HG02938 (cell line): ENCODE results near the gene TTC23L.

Experiments
- ATAC-seq: cut with Tn5 transposase; IDR thresholded peaks from one replicate; pipeline ENCODE4 v1.9.1; 2021; ENCODE audit warnings: mild to moderate bottlenecking, moderate library complexity; ENCODE audit not compliant: unreplicated experiment

TTC23L gene

GRCh38 chr5:34867660-34868059, 28.7 kb downstream of the TTC23L start:
- ATAC-seq: no peak

- no peak for ATAC-seq
Observed at GRCh38 chr5:34868791-34869190, 29.8 kb downstream of the TTC23L start.

DNA sequence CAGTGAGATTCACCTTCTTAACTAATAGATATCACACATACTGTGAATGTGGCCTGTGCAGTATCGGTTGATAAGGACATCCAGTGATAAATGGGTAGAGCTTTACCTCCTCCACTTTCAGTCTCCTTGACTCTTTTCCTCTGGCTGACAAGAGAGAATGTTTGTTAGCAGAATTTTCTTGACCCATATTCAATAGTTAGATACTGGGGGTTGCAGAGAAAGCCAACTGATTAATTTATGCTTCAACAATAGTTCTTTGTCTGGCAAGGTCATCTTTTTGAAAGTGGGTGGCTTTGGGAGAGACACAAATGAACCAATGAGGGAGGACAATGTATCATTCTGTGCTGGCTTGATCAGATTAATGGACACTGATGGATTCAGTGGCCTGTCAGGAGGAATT, 30.3 kb downstream of the TTC23L start:
- ATAC-seq: no peak

DNA sequence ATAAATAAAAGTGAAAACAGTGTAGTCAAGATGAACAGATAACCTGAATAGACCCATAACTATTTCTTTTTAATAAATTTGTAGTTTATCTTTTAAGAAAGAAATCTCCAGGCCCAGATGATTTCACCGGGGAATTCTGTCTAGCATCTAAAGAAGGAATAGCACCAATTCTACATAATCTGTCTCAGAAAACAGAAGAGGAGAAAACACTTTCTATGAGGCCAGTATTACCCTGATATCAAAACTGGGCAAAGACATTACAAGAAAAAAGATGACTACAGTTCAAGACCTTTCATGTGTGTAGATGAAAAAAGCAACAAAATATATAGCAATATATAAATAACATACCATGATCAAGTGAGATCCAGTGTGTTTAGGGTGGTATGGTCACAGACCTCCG, 31.4 kb downstream of the TTC23L start:
- no peak for ATAC-seq

DNA sequence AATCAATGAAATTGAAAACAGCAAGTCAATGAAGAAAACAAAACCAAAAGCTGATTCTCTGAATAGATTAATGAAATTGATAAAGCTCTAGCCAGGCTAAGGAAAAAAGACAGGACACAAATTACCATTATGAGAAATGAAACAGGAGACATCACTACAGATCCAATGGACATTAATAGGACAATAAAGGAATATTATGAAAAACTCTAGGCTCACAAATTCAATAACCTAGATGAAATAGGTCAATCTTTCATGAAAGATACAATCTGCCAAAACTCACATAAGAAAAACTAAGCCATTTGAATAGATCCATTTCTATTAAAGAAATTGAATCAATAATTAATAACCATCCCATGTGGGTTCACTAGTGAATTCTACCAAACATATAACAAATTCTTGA, 37.3 kb downstream of the TTC23L start:
- no peak for ATAC-seq

GRCh38 chr5:34881246-34881645, 42.3 kb downstream of the TTC23L start:
- no peak for ATAC-seq

- no peak for ATAC-seq
Observed at GRCh38 chr5:34886392-34887119, 47.6 kb downstream of the TTC23L start.

GRCh38 chr5:34889394-34889793, 50.4 kb downstream of the TTC23L start:
- ATAC-seq: no peak

DNA sequence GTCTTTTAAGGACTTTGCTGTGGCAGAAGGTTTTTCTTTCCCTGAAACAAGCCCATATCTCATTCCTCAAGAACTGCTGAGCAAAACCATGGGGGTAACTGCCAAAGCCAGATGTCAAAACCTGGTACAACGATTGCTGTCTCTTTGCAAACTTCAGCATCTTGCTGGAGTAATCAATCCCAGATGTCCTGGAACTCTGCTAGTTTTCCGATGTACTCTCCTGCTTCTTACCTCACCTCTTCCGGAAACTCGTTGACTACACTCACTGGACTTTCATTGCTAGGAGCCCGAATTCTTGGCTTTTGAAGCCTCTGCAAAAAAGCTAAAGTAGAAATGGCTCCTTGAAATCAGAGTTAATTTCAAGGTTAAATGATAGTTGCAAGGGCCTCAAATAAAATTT, 53.0 kb downstream of the TTC23L start:
- ATAC-seq: no peak

- no peak for ATAC-seq
Observed at GRCh38 chr5:34892414-34892813, 53.5 kb downstream of the TTC23L start.

DNA sequence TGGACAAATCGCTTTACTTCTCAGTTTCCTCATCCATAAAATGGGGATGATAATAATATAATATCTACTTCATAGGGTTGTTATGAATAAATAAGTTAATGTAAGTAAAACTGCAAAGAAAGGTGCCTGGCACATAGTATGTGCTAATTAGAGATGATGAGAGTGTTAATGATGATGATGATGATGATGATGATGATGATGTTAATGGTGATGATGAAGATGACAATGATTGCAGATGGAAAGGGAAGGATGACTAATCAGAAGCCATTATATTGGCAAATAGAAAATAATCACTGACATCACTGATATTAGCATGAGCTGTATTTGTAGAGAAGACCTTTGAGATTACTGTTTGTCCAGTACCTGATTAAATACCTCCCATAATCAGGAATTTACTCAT, 55.8 kb downstream of the TTC23L start:
- no peak for ATAC-seq

GRCh38 chr5:34895641-34896419, 56.9 kb downstream of the TTC23L start:
- no peak for ATAC-seq

- no peak for ATAC-seq
Observed at GRCh38 chr5:34897646-34898045, 58.7 kb downstream of the TTC23L start.

DNA sequence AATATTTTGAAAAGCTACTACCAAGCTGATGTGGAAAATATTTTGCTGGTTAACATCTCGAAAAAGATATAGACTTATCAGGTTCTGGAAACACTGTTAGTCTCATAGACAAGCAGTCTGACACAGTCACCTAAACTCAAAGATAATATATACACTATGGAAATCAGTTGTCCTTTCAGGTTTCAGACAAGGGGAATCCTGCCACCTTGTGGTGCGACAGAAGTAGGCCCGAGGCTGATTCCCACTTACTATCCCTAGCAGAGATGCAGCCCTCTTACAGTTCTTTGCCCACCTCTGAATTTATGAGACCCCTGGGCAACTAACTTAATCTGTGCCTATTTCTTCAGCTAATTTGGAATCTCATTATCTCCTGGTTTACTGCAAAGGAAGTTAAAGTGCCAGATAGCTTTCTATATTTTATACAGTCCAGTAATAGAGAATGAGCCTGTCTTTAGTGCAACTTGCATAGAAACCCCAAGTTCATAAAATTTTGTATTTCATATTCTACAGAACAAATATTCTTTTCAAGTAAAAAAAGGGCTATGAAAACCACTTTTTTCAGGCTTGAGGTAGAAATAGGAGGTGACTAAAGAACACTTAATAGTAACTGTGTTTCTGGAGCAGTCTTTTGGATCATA, 59.4 kb downstream of the TTC23L start:
- ATAC-seq: peak; percentile 87

DNA sequence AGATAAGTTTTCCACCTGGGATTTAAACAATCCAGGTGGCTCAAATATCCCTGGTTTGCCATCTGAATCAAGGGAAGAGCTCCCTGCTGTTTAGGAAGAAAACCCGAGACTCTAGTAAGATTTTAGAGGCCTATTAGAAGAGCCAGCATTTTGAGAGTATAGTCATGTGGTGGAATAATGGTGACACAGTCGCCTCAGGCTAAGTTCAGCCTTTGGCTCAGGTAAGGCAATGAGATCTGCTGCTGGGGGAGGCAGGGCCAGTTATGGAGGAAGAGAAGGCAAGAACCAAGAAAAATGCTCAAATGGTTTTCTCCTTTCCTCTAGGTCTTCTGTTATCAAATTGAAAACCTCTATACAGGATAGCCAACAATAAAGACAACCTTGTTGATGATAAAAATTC, 60.1 kb downstream of the TTC23L start:
- no peak for ATAC-seq

GRCh38 chr5:34900652-34901051, 61.7 kb downstream of the TTC23L start:
- no peak for ATAC-seq

- ATAC-seq: no peak
Observed at GRCh38 chr5:34903260-34903659, 64.3 kb downstream of the TTC23L start.

DNA sequence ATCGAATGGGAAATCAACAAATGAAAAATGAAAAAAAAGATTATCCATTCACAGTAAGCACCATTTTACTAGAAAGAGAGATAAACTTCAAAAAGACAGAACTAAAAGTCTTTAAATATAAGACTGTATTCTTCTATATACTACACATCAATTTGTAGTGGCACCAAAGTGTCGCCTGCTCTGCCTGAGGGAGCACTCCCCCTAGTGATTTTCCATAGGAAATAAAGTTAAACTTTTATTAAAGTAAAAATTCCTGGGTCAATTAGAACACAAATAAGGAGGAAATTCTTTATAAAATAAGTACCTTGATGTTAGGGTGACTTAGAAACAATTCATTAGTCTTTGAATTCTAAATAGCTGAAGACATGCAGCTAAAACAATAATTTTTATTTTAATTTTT, 66.6 kb downstream of the TTC23L start:
- no peak for ATAC-seq

- no peak for ATAC-seq
Observed at GRCh38 chr5:34913072-34913471, 74.1 kb downstream of the TTC23L start.

- peak; percentile 17 for ATAC-seq
Observed at GRCh38 chr5:34914671-34915138, 75.7 kb downstream of the TTC23L start.

GRCh38 chr5:34915139-34915855, 76.3 kb downstream of the TTC23L start, which contains the start of the genes BRIX1 and RAD1:
BRIX1 (plus strand) TSS chr5:34915711; CDS start chr5:34915739, 28 bp downstream.
RAD1 (minus strand) TSS chr5:34915504; CDS start chr5:34914892, 612 bp downstream.
- peak; percentile 95 for ATAC-seq
